Activated T-helper 17 cell treated with anti-CD3 and anti-CD28 coated beads, Interleukin-2, amount 50 U/mL, for 72 hours (primary cell): Measurements from ENCODE around the gene RGS17. TPM values are rescaled to one million over a fixed set of nuclear protein-coding genes. Genes with fewer than 3 reads are reported as not detected.

Experiments
- ATAC-seq: fragments of 150-1000 bp; cut with Tn5 transposase; replicated peaks from 2 replicates; pipeline ENCODE4 v1.10.0; 2021; ENCODE audit warnings: mild to moderate bottlenecking, moderate library complexity
- H3K27ac Mint-ChIP-seq: one replicate; pipeline ENCODE4 v1.8.0; 2022; ENCODE audit warnings: mixed read lengths
- H3K27me3 Mint-ChIP-seq: one replicate; pipeline ENCODE4 v1.8.0; 2022; ENCODE audit warnings: mixed read lengths
- H3K36me3 Mint-ChIP-seq: one replicate; pipeline ENCODE4 v1.8.0; 2022; ENCODE audit warnings: low read depth, mild to moderate bottlenecking, mixed read lengths
- H3K4me1 Mint-ChIP-seq: one replicate; pipeline ENCODE4 v1.8.0; 2022; ENCODE audit warnings: mixed read lengths
- H3K4me3 Mint-ChIP-seq: one replicate; pipeline ENCODE4 v1.8.0; 2022; ENCODE audit warnings: mild to moderate bottlenecking, mixed read lengths
- H3K9me3 Mint-ChIP-seq: one replicate; pipeline ENCODE4 v1.8.0; 2022; ENCODE audit warnings: mixed read lengths
- total RNA-seq, 2 donors: library from RNA; stranded (reverse); gene quantifications; one replicate each; pipeline ENCODE4 v1.2.3, GENCODE V29; 2022

RGS17 gene
- total RNA-seq, 2 donors from 2014 or later, result 0.26 TPM; not detected in 1

DNA sequence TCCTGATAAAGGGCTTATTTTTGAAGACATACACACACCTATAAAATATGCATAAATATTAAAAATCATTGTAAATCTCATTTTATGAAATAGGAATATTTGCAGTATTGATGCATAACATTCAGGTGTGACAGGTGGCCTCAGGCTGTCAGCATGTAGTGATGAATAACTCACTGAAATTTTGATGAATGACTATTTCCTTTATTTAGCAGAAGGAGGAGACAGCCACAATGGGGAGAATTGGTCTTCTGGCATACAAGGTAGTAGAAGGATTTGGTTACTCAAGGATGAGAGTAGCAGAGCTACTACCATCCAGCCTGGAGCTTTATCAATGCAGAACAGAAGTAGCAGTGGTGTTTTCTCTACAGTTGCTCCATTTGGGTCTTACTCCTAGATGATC is 47.2 kb downstream of the RGS17 start:
- H3K36me3 Mint-ChIP-seq, result no peaks in the 10 kb centered on the region
- H3K27ac Mint-ChIP-seq, result no peak overlapping the region
- peaks cover 23% of the 10 kb centered on the region for H3K27me3 Mint-ChIP-seq
- no peaks in the 10 kb centered on the region for H3K4me1 Mint-ChIP-seq
- H3K4me3 Mint-ChIP-seq, result no peak overlapping the region
- no peak for ATAC-seq
- H3K9me3 Mint-ChIP-seq, result no peaks in the 10 kb centered on the region

DNA sequence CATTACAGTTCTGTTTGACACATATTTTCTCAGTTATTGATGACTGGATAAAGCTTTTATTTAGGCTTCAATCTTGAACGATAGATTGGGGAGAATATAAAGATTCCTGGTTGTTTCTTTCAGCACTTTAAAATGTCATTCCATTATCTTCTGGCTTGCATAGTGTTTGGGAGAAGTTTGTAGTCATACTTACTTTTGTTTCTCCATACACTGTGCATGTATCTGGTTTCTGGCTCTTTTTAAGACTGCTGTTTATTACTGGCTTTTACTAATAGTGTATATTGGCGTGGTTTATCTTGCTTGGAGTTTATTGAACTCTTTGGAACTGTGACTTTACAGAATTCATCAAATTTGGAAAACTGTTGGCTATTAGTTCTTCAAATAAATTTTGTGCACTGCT is 49.2 kb downstream of the RGS17 start:
- Mint-ChIP-seq H3K4me3 (no peak overlapping the region), H3K27ac (no peak overlapping the region), H3K4me1 (no peaks in the 10 kb centered on the region), H3K27me3 (peaks cover 23% of the 10 kb centered on the region), H3K36me3 (no peaks in the 10 kb centered on the region), H3K9me3 (no peaks in the 10 kb centered on the region)
- no peak for ATAC-seq

DNA sequence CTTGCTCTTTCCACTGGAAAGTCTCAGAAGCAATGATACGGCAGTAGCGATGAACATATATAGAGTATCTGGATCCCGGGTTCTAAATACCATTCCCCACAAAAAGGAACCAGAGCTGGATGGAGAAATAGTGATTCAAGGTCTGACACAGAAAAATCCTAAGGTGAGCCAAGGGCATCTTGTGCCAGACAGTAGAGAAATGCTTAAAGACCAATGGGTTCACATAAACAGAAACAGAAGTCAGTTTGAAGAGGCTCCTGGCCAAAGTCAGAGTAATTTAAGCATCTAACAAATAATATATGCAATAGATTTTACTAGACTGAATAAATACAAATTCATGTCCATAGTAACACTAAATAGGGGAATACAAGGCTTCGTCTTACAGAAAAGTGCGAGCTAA is 54.7 kb downstream of the RGS17 start:
- Mint-ChIP-seq H3K27ac (no peak overlapping the region), H3K4me3 (no peak overlapping the region), H3K9me3 (no peaks in the 10 kb centered on the region), H3K27me3 (peaks cover 5% of the 10 kb centered on the region), H3K36me3 (no peaks in the 10 kb centered on the region), H3K4me1 (no peaks in the 10 kb centered on the region)
- no peak for ATAC-seq

DNA sequence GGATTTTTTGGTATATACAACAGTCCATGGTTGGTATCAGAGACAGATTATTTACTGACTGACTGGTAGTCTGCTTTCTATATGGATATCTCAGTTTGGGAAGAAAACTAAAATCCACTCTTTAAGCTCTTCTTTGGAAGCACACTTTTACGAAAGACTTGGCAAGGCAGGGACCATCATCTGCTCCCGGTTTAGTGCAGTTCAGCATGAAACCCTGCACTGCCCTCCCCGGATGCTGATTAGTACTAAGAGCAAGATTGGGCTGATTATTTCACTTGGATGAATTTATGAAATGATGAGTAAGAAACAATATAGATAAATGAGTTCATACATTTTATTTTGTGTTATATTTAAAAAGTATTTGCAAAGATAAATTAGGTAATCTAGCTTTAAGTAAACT is 56.3 kb downstream of the RGS17 start:
- no peak overlapping the region for H3K27ac Mint-ChIP-seq
- peaks cover 5% of the 10 kb centered on the region for H3K27me3 Mint-ChIP-seq
- ATAC-seq, result no peak
- no peaks in the 10 kb centered on the region for H3K4me1 Mint-ChIP-seq
- H3K9me3 Mint-ChIP-seq, result no peaks in the 10 kb centered on the region
- H3K4me3 Mint-ChIP-seq, result no peak overlapping the region
- H3K36me3 Mint-ChIP-seq, result no peaks in the 10 kb centered on the region

DNA sequence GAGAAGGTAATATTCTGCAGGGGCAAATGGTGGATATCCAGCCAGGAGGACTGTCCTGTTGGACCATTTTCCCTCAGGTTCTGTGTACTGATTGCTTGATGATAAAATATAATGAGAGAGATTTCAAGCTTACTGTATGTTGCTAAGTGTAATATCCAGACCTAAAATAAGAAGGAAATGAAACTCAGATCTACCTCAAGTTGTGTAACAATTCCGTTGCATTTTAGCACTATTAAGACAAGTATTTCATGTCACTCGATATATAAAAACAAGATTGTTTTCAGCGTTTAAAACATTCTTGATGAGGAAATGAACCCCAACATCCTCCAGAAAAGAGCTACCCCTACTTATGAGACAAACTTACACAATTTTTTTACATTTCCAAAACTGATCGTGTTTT is 57.2 kb downstream of the RGS17 start:
- Mint-ChIP-seq H3K27me3 (peaks cover 5% of the 10 kb centered on the region), H3K36me3 (no peaks in the 10 kb centered on the region), H3K27ac (no peak overlapping the region), H3K4me1 (no peaks in the 10 kb centered on the region), H3K4me3 (no peak overlapping the region), H3K9me3 (no peaks in the 10 kb centered on the region)
- no peak for ATAC-seq

DNA sequence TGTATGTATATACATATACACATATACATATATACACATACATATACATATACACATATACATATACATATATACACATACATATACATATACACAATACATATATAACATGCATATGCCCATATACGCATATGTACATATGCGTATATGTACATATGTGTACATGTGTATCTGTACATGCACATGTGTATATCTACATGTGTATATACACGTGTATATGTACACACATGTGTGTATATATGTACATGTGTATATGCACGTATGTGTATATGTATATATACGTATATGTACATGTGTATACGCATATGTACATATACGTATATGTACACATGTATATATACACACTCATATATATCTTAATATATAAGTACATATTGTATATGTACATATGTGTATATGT is 60.3 kb downstream of the RGS17 start:
- peaks cover 15% of the 10 kb centered on the region for H3K27me3 Mint-ChIP-seq

DNA sequence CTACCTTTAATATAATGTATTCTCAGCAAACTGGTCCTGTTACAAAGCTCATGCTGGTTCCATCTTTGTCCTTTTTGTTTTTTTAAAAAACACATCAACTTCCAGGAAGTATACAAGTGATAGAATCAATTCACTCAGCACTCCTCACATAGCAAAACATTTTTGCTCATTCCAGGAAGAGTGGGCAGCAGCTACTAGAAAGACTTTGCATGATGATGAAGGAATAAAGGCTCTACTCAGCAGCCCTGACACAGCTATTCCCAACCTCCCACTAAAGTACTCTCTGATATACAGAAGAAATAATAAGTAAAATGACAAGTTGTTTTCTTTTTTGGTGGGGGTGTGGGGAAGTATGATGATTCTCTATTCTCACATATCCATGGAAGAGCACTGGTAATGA is 61.2 kb downstream of the RGS17 start:
- no peak overlapping the region for H3K27ac Mint-ChIP-seq
- peaks cover 11% of the 10 kb centered on the region for H3K27me3 Mint-ChIP-seq
- no peaks in the 10 kb centered on the region for H3K36me3 Mint-ChIP-seq
- H3K4me1 Mint-ChIP-seq, result no peaks in the 10 kb centered on the region
- no peak overlapping the region for H3K4me3 Mint-ChIP-seq
- peaks cover 4% of the 10 kb centered on the region for H3K9me3 Mint-ChIP-seq
- no peak for ATAC-seq

More for the DNA sequence above, 60.3 kb downstream of the RGS17 start:
- Mint-ChIP-seq H3K36me3 (no peaks in the 10 kb centered on the region), H3K9me3 (peaks cover 4% of the 10 kb centered on the region), H3K4me3 (no peak overlapping the region), H3K4me1 (no peaks in the 10 kb centered on the region), H3K27ac (no peak overlapping the region)
- no peak for ATAC-seq

DNA sequence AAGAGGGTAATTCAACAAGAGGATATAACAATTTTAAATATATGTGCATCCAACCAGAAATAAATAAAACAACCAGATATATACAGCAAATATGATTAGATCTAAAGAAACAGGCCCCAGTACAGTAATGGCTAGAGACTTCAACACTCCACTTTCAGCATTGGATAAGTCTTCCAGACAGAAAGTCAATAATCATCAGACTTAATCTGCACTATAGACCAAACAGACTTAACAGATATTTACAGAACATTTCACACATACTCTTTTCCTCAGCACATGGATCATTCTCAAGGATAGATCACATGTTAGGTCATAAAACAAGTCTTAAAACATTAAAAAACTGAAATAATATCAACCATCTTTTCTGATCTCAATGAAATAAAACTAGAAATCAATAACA is 65.9 kb downstream of the RGS17 start:
- Mint-ChIP-seq H3K27me3 (peaks cover 19% of the 10 kb centered on the region), H3K4me1 (no peaks in the 10 kb centered on the region), H3K4me3 (no peak overlapping the region), H3K27ac (no peak overlapping the region), H3K9me3 (peaks cover 16% of the 10 kb centered on the region), H3K36me3 (no peaks in the 10 kb centered on the region)
- ATAC-seq, result no peak

DNA sequence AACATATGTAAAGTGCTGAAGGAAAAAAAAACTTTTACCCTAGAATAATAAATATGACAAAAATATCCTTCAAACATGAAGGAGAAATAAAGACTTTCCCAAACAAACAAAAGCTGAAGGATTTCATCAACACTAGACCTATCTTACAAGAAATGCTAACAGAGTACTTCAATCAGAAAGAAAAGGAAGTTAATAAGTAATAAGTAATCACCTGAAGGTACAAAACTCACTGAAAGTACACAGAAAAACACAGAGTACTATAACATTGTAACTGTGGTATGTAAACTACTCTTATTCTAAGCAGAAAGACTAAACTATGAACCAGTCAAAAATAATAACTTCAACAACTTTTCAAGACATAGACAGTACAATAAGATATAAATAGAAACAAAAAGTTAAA is 67.1 kb downstream of the RGS17 start:
- Mint-ChIP-seq H3K36me3 (no peaks in the 10 kb centered on the region), H3K4me1 (no peaks in the 10 kb centered on the region), H3K27me3 (peaks cover 19% of the 10 kb centered on the region), H3K9me3 (peaks cover 16% of the 10 kb centered on the region), H3K27ac (no peak overlapping the region), H3K4me3 (no peak overlapping the region)
- no peak for ATAC-seq

DNA sequence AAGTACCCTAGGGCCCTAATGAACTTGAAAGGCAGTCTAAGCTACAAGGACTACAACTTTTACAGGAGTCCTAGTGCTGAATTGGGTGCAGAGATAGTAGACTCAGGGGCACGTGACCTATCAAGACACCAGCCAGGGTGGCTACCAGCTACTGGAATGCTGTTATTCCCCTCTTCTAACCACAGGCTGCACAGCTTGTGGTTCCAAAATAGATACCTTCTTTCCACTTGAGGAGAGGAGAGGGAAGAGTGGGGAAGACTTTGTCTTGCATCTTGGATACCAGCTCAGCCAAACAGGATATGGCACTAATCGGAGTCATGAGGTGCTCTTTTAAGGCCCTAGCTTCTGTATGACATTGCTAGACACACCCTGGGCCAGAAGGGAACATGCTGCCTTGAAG is 68.6 kb downstream of the RGS17 start:
- Mint-ChIP-seq H3K36me3 (no peaks in the 10 kb centered on the region), H3K27me3 (peaks cover 18% of the 10 kb centered on the region), H3K9me3 (peaks cover 16% of the 10 kb centered on the region), H3K27ac (no peak overlapping the region), H3K4me3 (no peak overlapping the region), H3K4me1 (no peaks in the 10 kb centered on the region)
- ATAC-seq, result no peak

DNA sequence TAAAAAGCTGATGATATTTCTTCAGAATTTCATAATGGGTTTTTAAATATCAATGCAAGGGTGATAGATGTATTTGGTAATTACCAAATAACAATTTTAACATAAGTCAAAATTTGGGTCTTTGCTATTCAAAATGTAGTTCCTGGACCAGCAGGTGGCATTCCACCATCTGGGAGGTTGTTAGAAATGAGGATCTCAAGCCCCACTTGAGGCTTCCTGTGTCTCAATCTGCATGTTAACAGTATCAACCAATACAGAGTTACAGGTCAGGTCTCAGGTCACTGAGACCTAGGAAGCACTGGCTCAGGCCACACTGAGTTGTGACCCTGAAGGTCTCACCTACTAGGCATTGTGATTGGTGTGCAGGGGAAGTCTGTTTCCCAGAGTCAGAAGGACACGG is 71.3 kb downstream of the RGS17 start:
- H3K4me1 Mint-ChIP-seq, result no peaks in the 10 kb centered on the region
- no peak overlapping the region for H3K4me3 Mint-ChIP-seq
- peaks cover 21% of the 10 kb centered on the region for H3K27me3 Mint-ChIP-seq
- H3K27ac Mint-ChIP-seq, result no peak overlapping the region
- no peaks in the 10 kb centered on the region for H3K36me3 Mint-ChIP-seq
- H3K9me3 Mint-ChIP-seq, result peaks cover 12% of the 10 kb centered on the region
- ATAC-seq, result no peak

DNA sequence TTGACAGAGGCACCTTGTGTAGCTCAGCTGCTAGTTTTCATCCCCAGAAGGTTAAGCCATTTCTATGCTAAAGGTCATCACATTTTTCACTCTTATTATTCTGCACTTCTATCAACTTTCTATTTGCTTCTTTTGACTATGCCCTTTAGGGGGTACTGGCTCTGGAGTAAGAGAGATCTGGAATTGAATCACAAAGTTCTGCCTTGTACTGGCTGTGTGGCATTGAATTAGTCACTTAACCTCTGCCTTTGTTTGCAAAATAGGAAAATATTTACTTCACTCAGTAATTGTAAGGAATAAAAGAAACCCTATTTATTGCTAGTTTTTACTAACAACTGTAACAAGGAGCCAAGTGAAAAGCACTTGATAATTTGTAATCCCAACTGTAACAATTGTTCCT is 71.8 kb downstream of the RGS17 start:
- Mint-ChIP-seq H3K4me1 (no peaks in the 10 kb centered on the region), H3K4me3 (no peak overlapping the region), H3K9me3 (peaks cover 12% of the 10 kb centered on the region), H3K36me3 (no peaks in the 10 kb centered on the region), H3K27me3 (peaks cover 23% of the 10 kb centered on the region), H3K27ac (no peak overlapping the region)
- no peak for ATAC-seq

DNA sequence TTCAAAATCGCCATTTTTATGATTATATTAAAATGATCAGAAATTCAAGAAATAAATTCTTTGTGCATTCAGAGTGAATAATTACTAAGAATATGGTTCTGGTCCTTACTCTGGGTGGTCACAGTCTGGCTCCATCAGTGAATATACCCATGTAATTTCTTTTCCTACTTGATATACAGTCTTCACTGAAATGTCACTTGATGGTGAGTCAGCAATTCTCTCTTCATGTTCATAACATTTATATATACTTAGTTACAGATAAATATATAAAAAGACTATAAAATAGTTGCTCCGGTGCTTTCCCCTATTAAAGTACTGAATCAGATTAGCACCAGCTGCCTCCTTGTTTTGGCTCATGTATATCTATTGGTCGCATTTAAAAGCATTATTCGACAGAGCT is 72.2 kb downstream of the RGS17 start:
- H3K4me3 Mint-ChIP-seq, result no peak overlapping the region
- ATAC-seq, result no peak
- H3K27ac Mint-ChIP-seq, result no peak overlapping the region
- H3K4me1 Mint-ChIP-seq, result no peaks in the 10 kb centered on the region
- no peaks in the 10 kb centered on the region for H3K36me3 Mint-ChIP-seq
- peaks cover 11% of the 10 kb centered on the region for H3K9me3 Mint-ChIP-seq
- peaks cover 23% of the 10 kb centered on the region for H3K27me3 Mint-ChIP-seq

DNA sequence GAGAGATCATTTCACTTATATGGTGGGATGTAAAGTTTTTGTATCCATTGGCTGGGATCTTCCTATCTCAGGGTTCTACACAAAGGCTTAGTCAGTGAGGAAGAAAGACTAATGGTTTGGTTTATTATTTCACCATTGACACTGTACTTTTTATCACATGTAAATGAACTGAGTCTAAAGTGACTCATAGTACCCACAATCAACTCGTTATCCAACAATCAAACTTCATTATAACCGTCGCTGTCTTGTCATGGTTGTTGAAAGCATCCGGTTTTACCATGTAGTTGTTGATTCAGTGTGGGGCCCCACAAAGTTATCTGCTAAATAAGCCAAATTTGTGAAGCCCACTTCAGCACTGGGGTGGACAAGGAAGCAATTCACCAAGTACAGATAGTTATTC is 72.8 kb downstream of the RGS17 start:
- Mint-ChIP-seq H3K27ac (no peak overlapping the region), H3K4me1 (no peaks in the 10 kb centered on the region), H3K27me3 (peaks cover 19% of the 10 kb centered on the region), H3K9me3 (peaks cover 5% of the 10 kb centered on the region), H3K36me3 (no peaks in the 10 kb centered on the region), H3K4me3 (no peak overlapping the region)
- ATAC-seq, result no peak

DNA sequence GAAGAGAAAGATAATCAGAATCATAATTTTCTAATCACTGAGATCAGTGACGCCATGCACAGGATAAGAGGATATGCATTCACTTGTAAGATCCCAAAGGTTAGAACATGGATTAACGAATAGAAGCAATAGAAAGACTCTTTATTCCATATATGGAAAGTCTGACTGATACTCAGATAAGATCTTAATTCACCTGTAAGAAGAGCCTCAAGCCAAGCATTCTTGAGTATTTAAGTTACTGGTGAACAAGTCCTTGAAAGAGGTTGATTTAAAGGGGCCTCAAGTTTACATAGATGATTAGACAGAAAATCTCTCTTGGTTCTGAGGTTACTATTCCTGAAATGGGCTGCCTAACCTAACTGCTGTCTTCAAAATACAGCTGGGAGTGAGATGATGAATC is 74.8 kb downstream of the RGS17 start:
- ATAC-seq, result no peak
- peaks cover 5% of the 10 kb centered on the region for H3K9me3 Mint-ChIP-seq
- H3K4me1 Mint-ChIP-seq, result no peaks in the 10 kb centered on the region
- no peak overlapping the region for H3K4me3 Mint-ChIP-seq
- H3K27ac Mint-ChIP-seq, result no peak overlapping the region
- no peaks in the 10 kb centered on the region for H3K36me3 Mint-ChIP-seq
- H3K27me3 Mint-ChIP-seq, result peaks cover 20% of the 10 kb centered on the region

DNA sequence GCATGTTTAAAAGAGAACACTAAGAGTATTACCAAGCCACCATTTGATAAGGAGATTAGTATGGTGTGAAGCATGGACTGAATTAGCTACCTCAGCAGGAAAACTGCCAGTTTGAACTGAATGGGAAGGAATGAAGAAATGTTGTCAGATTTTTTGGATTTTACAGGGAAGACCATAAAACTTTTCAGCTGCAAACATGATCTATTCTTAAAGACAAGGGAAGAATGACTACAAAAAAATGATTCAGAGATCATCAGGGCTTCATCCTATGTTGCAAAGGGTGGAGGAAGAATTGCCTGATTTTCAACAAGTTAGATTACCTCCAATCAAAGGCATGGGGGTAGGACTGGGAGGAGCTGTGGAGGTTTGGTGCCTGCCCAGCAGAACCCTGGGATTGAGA is 79.3 kb downstream of the RGS17 start:
- Mint-ChIP-seq H3K27ac (no peak overlapping the region), H3K9me3 (peaks cover 10% of the 10 kb centered on the region)

More for the DNA sequence above, 79.3 kb downstream of the RGS17 start:
- Mint-ChIP-seq H3K27me3 (peaks cover 14% of the 10 kb centered on the region), H3K4me1 (no peaks in the 10 kb centered on the region), H3K36me3 (no peaks in the 10 kb centered on the region), H3K4me3 (no peak overlapping the region)
- no peak for ATAC-seq
